Peyer's patch (tissue), 4 donors: ENCODE measurements around the gene FHOD3. TPM values are rescaled to one million over a fixed set of nuclear protein-coding genes. Genes with fewer than 3 reads are reported as not detected.

Experiments
- DNase-seq, 3 donors: peaks; one replicate each; pipeline ENCODE4 v3.0.0-alpha.2; 2017 to 2019
- H3K27ac ChIP-seq, 4 donors: fragments of 200-600 bp; sonication (generic); one replicate each; pipeline ENCODE4 v1.5.1; 2016 to 2019
- H3K27me3 ChIP-seq, 2 donors: fragments of 200-600 bp; sonication (generic); one replicate each; pipeline ENCODE4 v1.5.1; 2019
- H3K36me3 ChIP-seq, 3 donors: fragments of 200-600 bp; sonication (generic); one replicate each; pipeline ENCODE4 v1.5.1; 2016 to 2019
- H3K4me1 ChIP-seq, 4 donors: fragments of 200-600 bp; sonication (generic); one replicate each; pipeline ENCODE4 v1.5.1; 2016 to 2019
- H3K4me3 ChIP-seq, 4 donors: fragments of 200-600 bp; sonication (generic); 1 replicate in 3 of 4; 2 replicates in 1 of 4; pipeline ENCODE4 v1.5.1; 2016 to 2019; ENCODE audit warnings: mild to moderate bottlenecking in 1 of 4
- H3K9me3 ChIP-seq, 4 donors: fragments of 200-600 bp; sonication (generic); one replicate each; pipeline ENCODE4 v1.5.1; 2016 to 2019; ENCODE audit warnings: mild to moderate bottlenecking in 1 of 4
- POLR2A ChIP-seq, 2 donors: fragments of 450-650 bp; IDR thresholded peaks; one replicate each; pipeline ENCODE4 v1.5.1; 2017; ENCODE audit warnings: antibody characterized with exemption in 2 of 2, mild to moderate bottlenecking in 2 of 2, moderate library complexity in 2 of 2
- total RNA-seq, 4 donors: library from RNA; depleted of rRNA; stranded (reverse); fragments of >200 nt; gene quantifications; one replicate each; pipeline ENCODE4 v1.1.0, GENCODE V29; 2016
- TF ChIP-seq, protein P1 (sequence below), 6 experiments: fragments of 450-650 bp in 4 of 6; fragments of 200-600 bp in 2 of 6; sonication (generic) in 1 of 6; IDR thresholded peaks; one replicate each; pipeline ENCODE4 v1.5.1; 2017 to 2019; ENCODE audit warnings: antibody characterized with exemption in 6 of 6, mild to moderate bottlenecking in 3 of 6, moderate library complexity in 1 of 6

FHOD3 gene
- total RNA-seq, 4 donors from 2014 or later = 0.53 to 10.7 (median 4.6) TPM

DNA sequence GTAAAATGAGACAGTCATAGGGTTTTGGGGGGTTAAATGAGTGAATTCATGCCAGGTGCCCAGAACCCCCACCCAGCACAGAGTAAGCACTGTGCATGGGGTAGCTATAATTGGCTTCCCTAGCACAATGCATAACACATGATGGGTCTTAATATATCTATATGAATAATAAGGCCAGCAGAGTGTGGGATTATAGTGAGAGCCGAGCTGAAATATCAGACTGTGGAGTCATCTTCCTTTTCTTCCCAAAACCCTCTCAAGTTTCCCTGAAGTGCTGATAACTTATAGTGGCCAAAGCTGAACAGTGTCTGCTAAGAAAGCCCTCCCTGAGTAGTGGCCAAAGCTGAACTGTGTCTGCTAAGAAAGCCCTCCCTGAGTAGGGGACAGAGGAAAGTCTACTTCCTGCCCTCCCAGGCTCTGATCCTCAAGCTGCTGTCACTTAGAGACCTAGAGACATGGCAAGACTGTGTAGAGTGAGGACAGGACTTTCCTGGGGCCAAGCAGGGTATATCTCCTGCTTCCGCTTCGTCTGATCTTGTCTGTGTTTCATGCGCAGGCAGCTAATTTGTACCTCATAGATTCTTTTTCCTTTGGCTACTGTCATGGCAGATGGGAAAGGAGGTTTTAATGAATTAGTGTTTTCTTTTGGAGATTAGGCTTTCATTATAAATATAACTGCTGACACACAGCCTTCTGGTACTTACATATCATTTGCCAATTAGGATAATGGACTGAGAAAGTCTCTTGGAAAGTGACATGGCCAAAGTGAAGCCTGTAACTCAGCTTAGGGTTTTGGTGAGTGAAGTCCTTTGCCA lies 94.9 kb downstream of the FHOD3 start:
- no peaks in the 10 kb centered on the region for H3K27me3 ChIP-seq
- no peaks in the 10 kb centered on the region for H3K4me1 ChIP-seq
- H3K9me3 ChIP-seq = peaks cover 0 to 9% (median 0%) of the 10 kb centered on the region in 4 donors
- no peak overlapping the region for H3K27ac ChIP-seq
- no peak overlapping the region for H3K4me3 ChIP-seq
- H3K36me3 ChIP-seq = no peaks in the 10 kb centered on the region
- no peak for DNase-seq
- TF ChIP-seq, protein P1, sequence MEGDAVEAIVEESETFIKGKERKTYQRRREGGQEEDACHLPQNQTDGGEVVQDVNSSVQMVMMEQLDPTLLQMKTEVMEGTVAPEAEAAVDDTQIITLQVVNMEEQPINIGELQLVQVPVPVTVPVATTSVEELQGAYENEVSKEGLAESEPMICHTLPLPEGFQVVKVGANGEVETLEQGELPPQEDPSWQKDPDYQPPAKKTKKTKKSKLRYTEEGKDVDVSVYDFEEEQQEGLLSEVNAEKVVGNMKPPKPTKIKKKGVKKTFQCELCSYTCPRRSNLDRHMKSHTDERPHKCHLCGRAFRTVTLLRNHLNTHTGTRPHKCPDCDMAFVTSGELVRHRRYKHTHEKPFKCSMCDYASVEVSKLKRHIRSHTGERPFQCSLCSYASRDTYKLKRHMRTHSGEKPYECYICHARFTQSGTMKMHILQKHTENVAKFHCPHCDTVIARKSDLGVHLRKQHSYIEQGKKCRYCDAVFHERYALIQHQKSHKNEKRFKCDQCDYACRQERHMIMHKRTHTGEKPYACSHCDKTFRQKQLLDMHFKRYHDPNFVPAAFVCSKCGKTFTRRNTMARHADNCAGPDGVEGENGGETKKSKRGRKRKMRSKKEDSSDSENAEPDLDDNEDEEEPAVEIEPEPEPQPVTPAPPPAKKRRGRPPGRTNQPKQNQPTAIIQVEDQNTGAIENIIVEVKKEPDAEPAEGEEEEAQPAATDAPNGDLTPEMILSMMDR (IDR thresholded peaks at IDR 0.05) = no peak
- TF ChIP-seq POLR2A (IDR thresholded peaks at IDR 0.05) = no peak

DNA sequence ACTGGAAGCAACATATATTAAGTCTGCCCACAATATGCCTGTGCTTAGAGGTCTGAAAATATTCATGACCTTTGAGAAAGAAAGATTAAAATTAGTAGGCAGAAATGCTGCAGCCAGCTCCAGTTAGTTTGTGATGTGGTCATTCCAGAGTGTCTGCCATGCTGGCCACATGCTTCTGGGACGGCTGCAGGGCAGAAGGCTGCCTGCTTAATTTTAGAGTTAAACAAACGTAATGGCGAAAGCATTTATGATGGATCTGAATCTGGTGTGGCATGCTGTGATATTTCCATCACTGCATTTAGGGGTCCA lies 95.4 kb downstream of the FHOD3 start:
- Histone ChIP-seq H3K9me3 (peaks cover 0 to 9% (median 0%) of the 10 kb centered on the region in 4 donors), H3K4me3 (no peak overlapping the region), H3K36me3 (no peaks in the 10 kb centered on the region), H3K27me3 (no peaks in the 10 kb centered on the region), H3K27ac (no peak overlapping the region), H3K4me1 (no peaks in the 10 kb centered on the region)
- no peak for TF ChIP-seq POLR2A (IDR thresholded peaks at IDR 0.05)
- TF ChIP-seq, protein P1 (IDR thresholded peaks at IDR 0.05) = no peak
- DNase-seq = no peak

DNA sequence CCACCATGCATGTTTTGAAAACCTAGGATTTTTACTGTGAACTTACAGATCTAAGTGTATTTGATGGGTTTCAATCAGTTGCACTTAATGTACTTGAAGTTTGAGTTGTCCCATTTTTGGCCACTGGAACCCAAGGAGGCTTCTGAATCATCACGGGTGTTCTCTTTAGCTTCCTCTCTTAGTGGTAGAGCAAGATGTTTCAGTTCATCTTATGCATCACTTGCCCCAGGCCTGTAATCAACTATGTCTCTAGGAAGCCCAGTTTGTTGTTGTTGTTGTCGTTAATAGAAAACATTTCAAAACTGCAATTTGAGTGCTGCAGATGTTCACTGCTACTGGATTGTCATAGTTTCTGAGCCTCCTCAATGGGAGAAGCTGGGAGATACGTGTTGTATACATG lies 97.0 kb downstream of the FHOD3 start:
- Histone ChIP-seq H3K4me3 (no peak overlapping the region), H3K36me3 (no peaks in the 10 kb centered on the region), H3K27ac (no peak overlapping the region), H3K27me3 (no peaks in the 10 kb centered on the region), H3K4me1 (no peaks in the 10 kb centered on the region), H3K9me3 (peaks cover 0 to 9% (median 0%) of the 10 kb centered on the region in 4 donors)
- TF ChIP-seq, protein P1 (IDR thresholded peaks at IDR 0.05) = no peak
- TF ChIP-seq POLR2A (IDR thresholded peaks at IDR 0.05) = no peak
- no peak for DNase-seq

DNA sequence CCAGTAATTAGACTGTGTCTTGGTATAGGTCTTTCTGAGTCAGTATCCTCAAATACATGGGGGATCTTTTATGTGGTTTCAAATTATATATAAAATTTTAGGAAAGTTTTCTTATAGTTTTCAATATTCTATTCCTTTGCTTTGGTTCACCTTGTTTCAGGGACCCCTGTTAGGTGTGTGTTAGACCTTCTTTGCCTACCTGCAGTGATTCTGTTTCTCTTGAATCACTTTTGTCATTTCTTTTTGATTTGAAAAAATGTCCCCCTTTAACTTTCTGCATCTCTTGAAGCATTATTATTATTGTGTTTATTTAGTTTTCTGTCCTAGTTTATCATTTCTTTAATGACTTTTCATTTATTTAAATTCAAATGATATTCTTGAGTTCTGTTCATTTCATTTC lies 98.7 kb downstream of the FHOD3 start:
- H3K4me1 ChIP-seq = no peaks in the 10 kb centered on the region
- H3K27ac ChIP-seq = no peak overlapping the region
- DNase-seq = no peak
- H3K27me3 ChIP-seq = no peaks in the 10 kb centered on the region
- TF ChIP-seq POLR2A (IDR thresholded peaks at IDR 0.05) = no peak
- TF ChIP-seq, protein P1 (IDR thresholded peaks at IDR 0.05) = no peak
- H3K9me3 ChIP-seq = peaks cover 0 to 9% (median 0%) of the 10 kb centered on the region in 4 donors
- no peaks in the 10 kb centered on the region for H3K36me3 ChIP-seq
- H3K4me3 ChIP-seq = no peak overlapping the region

DNA sequence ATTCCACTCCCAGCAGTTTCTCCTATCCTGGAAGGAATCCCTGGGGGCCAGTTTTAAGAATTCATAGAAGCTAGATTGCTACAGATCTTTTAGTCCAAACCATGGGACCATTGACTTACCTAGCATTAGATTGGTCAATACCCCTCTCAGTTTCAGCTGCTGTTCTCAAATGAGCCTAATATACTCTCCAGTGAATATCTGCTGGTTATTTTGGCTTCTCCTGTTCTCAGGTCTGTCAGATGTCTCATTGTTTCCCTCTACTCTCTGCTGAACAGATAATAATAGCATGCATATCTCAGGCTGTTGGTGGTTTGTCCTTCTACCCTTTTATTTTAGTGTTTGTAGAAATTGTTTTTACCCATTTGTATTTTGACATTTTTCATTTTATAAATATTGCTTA lies 99.5 kb downstream of the FHOD3 start:
- no peak for TF ChIP-seq POLR2A (IDR thresholded peaks at IDR 0.05)
- TF ChIP-seq, protein P1 (IDR thresholded peaks at IDR 0.05) = no peak
- Histone ChIP-seq H3K27ac (no peak overlapping the region), H3K4me1 (no peaks in the 10 kb centered on the region), H3K27me3 (no peaks in the 10 kb centered on the region), H3K9me3 (peaks cover 0 to 9% (median 0%) of the 10 kb centered on the region in 4 donors), H3K36me3 (no peaks in the 10 kb centered on the region), H3K4me3 (no peak overlapping the region)
- DNase-seq = no peak
